IPS DF 4.7 (cell line): ENCODE data around the gene FCER1A.

Source experiments
- DNase-seq: peaks from one replicate; pipeline ENCODE4 v3.0.0-alpha.2; 2013; ENCODE audit warnings: low spot score; ENCODE audit errors: extremely low read depth

The FCER1A gene

DNA sequence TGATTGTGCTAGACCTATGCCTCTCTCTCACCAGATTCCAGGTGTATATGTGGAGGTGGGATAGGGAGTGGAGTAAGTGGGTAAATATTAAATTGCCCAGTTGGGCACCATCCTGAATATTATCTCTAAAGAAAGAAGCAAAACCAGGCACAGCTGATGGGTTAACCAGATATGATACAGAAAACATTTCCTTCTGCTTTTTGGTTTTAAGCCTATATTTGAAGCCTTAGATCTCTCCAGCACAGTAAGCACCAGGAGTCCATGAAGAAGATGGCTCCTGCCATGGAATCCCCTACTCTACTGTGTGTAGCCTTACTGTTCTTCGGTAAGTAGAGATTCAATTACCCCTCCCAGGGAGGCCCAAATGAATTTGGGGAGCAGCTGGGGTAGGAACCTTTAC is at the start of gene FCER1A:
FCER1A (plus strand) TSS at position 242 of the 400 bp plus-strand sequence; CDS start at position 271, 29 bp downstream.
- no peak for DNase-seq

DNA sequence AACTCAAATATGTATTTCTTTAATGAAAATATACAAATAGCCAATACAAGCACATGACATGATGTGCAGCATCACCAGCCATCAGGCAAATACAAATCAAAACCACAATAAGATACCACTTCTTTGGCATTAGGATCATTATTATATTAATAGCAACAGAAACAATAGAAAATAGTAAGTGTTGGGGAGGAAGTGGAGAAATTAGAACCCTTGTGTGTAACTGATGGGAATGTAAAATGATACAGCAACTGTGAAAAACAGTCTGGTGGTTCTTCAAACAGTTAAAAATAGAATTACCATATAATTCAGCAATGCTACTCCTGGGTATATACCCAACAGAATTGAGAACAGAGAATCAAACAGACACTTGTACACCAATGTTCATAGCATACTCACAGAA is 40.8 kb upstream of the FCER1A start:
- DNase-seq, result no peak

GRCh38 chr1:159261721-159262494 is 40.2 kb upstream of the FCER1A start:
- DNase-seq, result no peak

GRCh38 chr1:159266832-159267231 is 35.3 kb upstream of the FCER1A start:
- DNase-seq, result no peak

DNA sequence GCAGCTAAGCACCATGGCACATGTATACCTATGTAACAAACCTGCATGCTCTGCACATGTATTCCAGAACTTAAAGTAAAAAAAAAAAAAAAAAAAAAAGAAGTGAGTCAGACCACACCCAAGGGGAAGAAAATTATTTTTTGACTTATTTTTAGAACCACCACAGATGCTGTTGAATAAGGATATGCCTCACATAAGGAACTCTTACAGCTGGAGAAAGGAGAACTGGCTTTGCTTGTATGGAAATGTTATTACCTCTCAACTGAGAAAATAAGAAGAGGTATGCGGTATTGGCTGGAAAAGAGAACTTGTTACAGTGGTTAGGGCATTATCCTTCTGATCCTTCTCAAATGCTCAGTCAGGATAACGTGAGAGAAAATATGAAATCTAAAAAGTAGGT is 27.5 kb upstream of the FCER1A start:
- no peak for DNase-seq

DNA sequence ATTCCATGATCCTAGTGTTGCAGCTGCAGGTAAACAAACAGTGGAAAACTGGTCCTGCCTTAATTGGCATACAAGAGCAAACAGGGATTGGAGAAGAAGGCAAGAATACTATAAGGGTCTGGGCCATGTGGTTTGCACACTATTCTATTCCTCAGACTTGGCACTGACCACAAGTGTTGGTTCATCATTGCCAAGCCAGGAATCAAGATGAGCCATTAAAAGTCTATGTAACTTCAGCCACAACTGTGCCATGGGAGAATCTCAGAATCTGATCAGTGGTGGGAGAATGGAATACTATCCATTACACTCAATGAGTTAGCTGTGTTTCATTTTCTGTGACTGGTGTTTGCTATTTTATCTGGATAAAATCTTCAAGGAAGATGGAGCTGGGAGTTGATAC is 26.2 kb upstream of the FCER1A start:
- no peak for DNase-seq

GRCh38 chr1:159279773-159280172 is 22.4 kb upstream of the FCER1A start:
- no peak for DNase-seq

- no peak for DNase-seq
Observed at GRCh38 chr1:159282118-159282517, 20.0 kb upstream of the FCER1A start.

- DNase-seq, result no peak
Observed at GRCh38 chr1:159289060-159289459, 13.1 kb upstream of the FCER1A start.

- no peak for DNase-seq
Observed at GRCh38 chr1:159291424-159291823, 10.7 kb upstream of the FCER1A start.

- no peak for DNase-seq
Observed at GRCh38 chr1:159296706-159297375, 5.3 kb upstream of the FCER1A start.

- no peak for DNase-seq
Observed at GRCh38 chr1:159300146-159300545, 2.0 kb upstream of the FCER1A start.

- peak; percentile 9 for DNase-seq
Observed at GRCh38 chr1:159307346-159308020, 5.3 kb downstream of the FCER1A start.

DNA sequence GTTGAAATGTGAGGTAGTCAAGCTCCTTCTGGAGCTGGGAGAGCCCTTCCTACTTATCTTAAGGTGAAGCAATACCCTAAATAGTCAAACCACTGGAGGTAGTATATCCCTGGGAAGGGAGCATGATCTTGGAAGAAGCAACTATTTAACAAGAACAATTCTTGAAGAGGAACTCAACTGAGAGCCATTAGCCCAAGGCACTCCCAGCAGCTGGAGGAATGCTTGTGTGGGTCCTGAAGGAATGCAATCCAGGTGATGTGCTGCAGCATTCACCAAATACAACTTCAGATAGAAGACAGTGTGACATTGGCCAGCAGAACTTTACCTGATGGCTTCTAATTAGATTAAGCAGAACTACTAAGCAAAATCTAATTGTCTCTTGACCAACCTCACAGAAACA is 9.5 kb downstream of the FCER1A start:
- no peak for DNase-seq

DNA sequence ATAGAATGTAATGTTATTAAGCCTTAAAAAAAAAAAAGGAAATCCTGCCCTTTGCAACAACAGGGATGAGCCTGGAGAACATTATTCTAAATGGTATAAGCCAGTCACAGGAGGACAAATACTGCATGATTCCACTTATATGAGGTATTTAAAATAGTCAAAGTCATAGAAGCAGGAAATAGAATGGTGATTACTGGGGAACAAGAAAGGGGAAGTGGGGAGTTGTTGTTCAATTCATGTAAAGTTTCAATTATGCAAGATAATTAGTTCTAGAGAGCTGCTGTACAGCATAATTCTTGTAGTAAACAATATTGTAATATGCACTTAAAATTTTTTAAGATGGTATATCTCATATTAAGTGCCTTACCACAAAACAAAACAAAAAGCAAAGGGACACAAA is 13.2 kb downstream of the FCER1A start:
- DNase-seq, result no peak

GRCh38 chr1:159318784-159319551 is 16.8 kb downstream of the FCER1A start:
- DNase-seq, result no peak

- DNase-seq, result no peak
Observed at GRCh38 chr1:159334797-159335196, 32.7 kb downstream of the FCER1A start.

GRCh38 chr1:159338018-159338417 is 35.9 kb downstream of the FCER1A start:
- DNase-seq, result no peak

DNA sequence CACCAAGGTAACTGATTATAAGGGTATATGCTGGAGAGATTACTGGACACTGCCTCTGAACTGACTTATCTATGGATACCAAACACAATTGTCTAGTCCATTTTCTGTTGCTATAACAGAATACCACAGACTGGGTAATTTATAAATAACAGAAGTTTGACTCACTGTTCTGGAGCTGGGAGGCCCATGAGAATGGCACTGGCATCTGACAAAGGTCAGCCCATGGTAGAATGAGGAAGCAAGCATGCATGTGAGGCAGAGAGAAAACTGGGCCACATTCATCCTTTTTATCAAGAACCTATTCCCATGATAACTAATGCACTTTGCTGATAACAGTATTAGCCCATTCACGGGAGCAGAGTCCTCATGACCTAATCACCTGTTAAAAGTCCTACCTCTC is 37.4 kb downstream of the FCER1A start:
- DNase-seq, result no peak

- no peak for DNase-seq
Observed at GRCh38 chr1:159341736-159342135, 39.6 kb downstream of the FCER1A start.

DNA sequence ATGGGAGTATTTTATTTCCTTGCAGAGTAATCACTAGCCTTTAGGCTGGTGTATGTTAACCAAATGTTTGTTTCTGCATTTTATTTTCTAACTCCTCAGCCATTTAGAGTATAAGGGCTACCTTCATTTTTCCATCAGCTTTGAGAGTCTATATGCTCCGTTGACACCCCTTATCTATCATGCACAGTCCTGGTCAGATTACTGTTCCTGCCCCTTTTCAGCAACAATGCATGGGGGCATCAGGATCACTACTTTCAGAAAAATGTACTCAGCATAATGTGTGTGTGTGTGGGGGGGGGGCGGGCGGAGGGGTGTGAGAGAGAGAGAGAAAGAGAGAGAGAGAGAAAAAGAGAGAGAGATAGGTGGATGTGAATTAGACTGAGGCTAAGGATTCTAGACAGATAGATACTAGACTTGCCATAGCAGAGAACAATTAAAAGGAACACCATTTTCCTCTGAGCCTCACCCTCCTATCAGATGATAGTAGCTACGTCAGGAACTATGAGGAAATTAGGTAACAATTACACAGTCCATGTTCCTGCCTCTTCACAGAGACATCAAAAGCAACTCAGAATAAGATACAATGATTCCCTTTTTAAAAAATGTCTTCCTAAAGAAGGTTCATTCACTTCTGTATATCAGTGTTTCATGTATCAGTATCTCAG is 40.8 kb downstream of the FCER1A start:
- no peak for DNase-seq
